H9 (cell line): ENCODE results near the gene EGFL8. TPM values are rescaled to one million over a fixed set of nuclear protein-coding genes. Genes with fewer than 3 reads are reported as not detected.

ENCODE experiments used
- DNase-seq: peaks from one replicate; pipeline ENCODE4 v3.0.0-alpha.2; 2017
- H2AFZ ChIP-seq: one replicate; pipeline ENCODE4 v1.6.1; 2013; ENCODE audit warnings: mild to moderate bottlenecking, low read length, control low read depth, moderate library complexity
- H2AK5ac ChIP-seq: 2 replicates; pipeline ENCODE4 v1.6.1; 2013; ENCODE audit warnings: low read length, control low read depth, mixed read lengths; ENCODE audit not compliant: insufficient read length
- H2BK120ac ChIP-seq: one replicate; pipeline ENCODE4 v1.6.1; 2013; ENCODE audit warnings: low read depth, mild to moderate bottlenecking, low read length, control low read depth, inconsistent platforms; ENCODE audit not compliant: poor library complexity, severe bottlenecking
- H2BK12ac ChIP-seq: 2 replicates; pipeline ENCODE4 v1.6.1; 2013; ENCODE audit warnings: low read length, control low read depth, mixed read lengths, low read depth; ENCODE audit not compliant: insufficient read length
- H2BK15ac ChIP-seq: 2 replicates; pipeline ENCODE4 v1.6.1; 2013; ENCODE audit warnings: low read depth, low read length, control low read depth
- H2BK20ac ChIP-seq: one replicate; pipeline ENCODE4 v1.6.1; 2013; ENCODE audit warnings: low read depth, mild to moderate bottlenecking, low read length, control low read depth, inconsistent platforms; ENCODE audit not compliant: poor library complexity, severe bottlenecking
- H2BK5ac ChIP-seq: 2 replicates; pipeline ENCODE4 v1.6.1; 2013; ENCODE audit warnings: low read length, control low read depth, mixed read lengths; ENCODE audit not compliant: insufficient read length
- H3K14ac ChIP-seq: 2 replicates; pipeline ENCODE4 v1.6.1; 2013; ENCODE audit warnings: low read length, control low read depth; ENCODE audit not compliant: insufficient read depth
- H3K18ac ChIP-seq: 2 replicates; pipeline ENCODE4 v1.6.1; 2013; ENCODE audit warnings: low read depth, mild to moderate bottlenecking, mixed read lengths, low read length, control low read depth; ENCODE audit not compliant: insufficient read length
- H3K23ac ChIP-seq: 2 replicates; pipeline ENCODE4 v1.6.1; 2013; ENCODE audit warnings: low read length, control low read depth, mixed read lengths, low read depth; ENCODE audit not compliant: insufficient read length
- H3K23me2 ChIP-seq: 2 replicates; pipeline ENCODE4 v1.6.1; 2013; ENCODE audit warnings: low read depth, mild to moderate bottlenecking, mixed read lengths, low read length, control low read depth; ENCODE audit not compliant: insufficient read length, poor library complexity, severe bottlenecking
- H3K27ac ChIP-seq: 2 replicates; pipeline ENCODE4 v1.5.1; 2013; ENCODE audit warnings: low read length, control low read depth, mixed read lengths, low read depth; ENCODE audit not compliant: insufficient read length
- H3K27me3 ChIP-seq: 2 replicates; pipeline ENCODE4 v1.6.1; 2013; ENCODE audit warnings: low read length, control low read depth, inconsistent platforms; ENCODE audit not compliant: insufficient read depth
- H3K4ac ChIP-seq: 2 replicates; pipeline ENCODE4 v1.6.1; 2013; ENCODE audit warnings: low read depth, mild to moderate bottlenecking, control low read depth, inconsistent platforms, low read length, moderate library complexity
- H3K4me1 ChIP-seq: 2 replicates; pipeline ENCODE4 v1.6.1; 2013; ENCODE audit warnings: low read length, control low read depth, inconsistent platforms; ENCODE audit not compliant: insufficient read depth
- H3K4me2 ChIP-seq: 2 replicates; pipeline ENCODE4 v1.6.1; 2013; ENCODE audit warnings: low read length, control low read depth, mixed read lengths; ENCODE audit not compliant: insufficient read length, insufficient read depth
- H3K56ac ChIP-seq: 2 replicates; pipeline ENCODE4 v1.6.1; 2013; ENCODE audit warnings: low read depth, mild to moderate bottlenecking, mixed read lengths, low read length, control low read depth; ENCODE audit not compliant: insufficient read length
- H3K79me1 ChIP-seq: 2 replicates; pipeline ENCODE4 v1.6.1; 2013; ENCODE audit warnings: low read depth, mild to moderate bottlenecking, moderate library complexity, low read length, control low read depth, inconsistent platforms; ENCODE audit not compliant: insufficient read depth, poor library complexity, severe bottlenecking
- H3K79me2 ChIP-seq: 2 replicates; pipeline ENCODE4 v1.6.1; 2013; ENCODE audit warnings: low read length, control low read depth, inconsistent platforms; ENCODE audit not compliant: insufficient read depth
- H3K9ac ChIP-seq: 2 replicates; pipeline ENCODE4 v1.6.1; 2013; ENCODE audit warnings: low read length, control low read depth, mixed read lengths; ENCODE audit not compliant: insufficient read length; ENCODE audit errors: extremely low read depth
- H3K9me3 ChIP-seq: one replicate; pipeline ENCODE4 v1.6.1; 2013; ENCODE audit warnings: low read depth, low read length, inconsistent platforms; ENCODE audit not compliant: control insufficient read depth
- H3T11ph ChIP-seq: one replicate; pipeline ENCODE4 v1.6.1; 2013; ENCODE audit warnings: mild to moderate bottlenecking, low read length, control low read depth, inconsistent platforms
- H4K20me1 ChIP-seq: one replicate; pipeline ENCODE4 v1.6.1; 2013; ENCODE audit not compliant: control insufficient read depth, insufficient read length, insufficient read depth
- H4K5ac ChIP-seq: 2 replicates; pipeline ENCODE4 v1.6.1; 2013; ENCODE audit warnings: low read depth, mild to moderate bottlenecking, mixed read lengths, low read length, control low read depth; ENCODE audit not compliant: insufficient read length
- H4K8ac ChIP-seq: replicated peaks from 2 replicates; pipeline ENCODE4 v1.6.1; 2013; ENCODE audit warnings: low read length, control low read depth, mixed read lengths, low read depth; ENCODE audit not compliant: insufficient read length
- H4K91ac ChIP-seq: 2 replicates; pipeline ENCODE4 v1.6.1; 2013; ENCODE audit warnings: low read depth, mild to moderate bottlenecking, moderate library complexity, mixed read lengths, low read length, control low read depth; ENCODE audit not compliant: insufficient read length
- H3K27ac Mint-ChIP-seq, 3 experiments: 2 replicates in 2 of 3; 3 replicates in 1 of 3; pipeline ENCODE4 v1.8.0; 2020 to 2021; ENCODE audit warnings: mixed read lengths in 3 of 3, mild to moderate bottlenecking in 1 of 3, moderate library complexity in 1 of 3
- H3K27me3 Mint-ChIP-seq: 2 replicates; pipeline ENCODE4 v1.8.0; 2021; ENCODE audit warnings: low read depth, mild to moderate bottlenecking, moderate library complexity, mixed read lengths
- H3K36me3 Mint-ChIP-seq, 3 experiments: 2 replicates in 2 of 3; 3 replicates in 1 of 3; pipeline ENCODE4 v1.8.0; 2020 to 2021; ENCODE audit warnings: low read depth in 3 of 3, mixed read lengths in 3 of 3; ENCODE audit not compliant: insufficient read depth in 1 of 3
- H3K4me1 Mint-ChIP-seq, 2 experiments: 2 replicates each; pipeline ENCODE4 v1.8.0; 2020; ENCODE audit warnings: mixed read lengths in 2 of 2
- H3K4me3 Mint-ChIP-seq, 2 experiments: 2 replicates in 1 of 2; 3 replicates in 1 of 2; pipeline ENCODE4 v1.8.0; 2020 to 2021; ENCODE audit warnings: mild to moderate bottlenecking in 2 of 2, mixed read lengths in 2 of 2, moderate library complexity in 1 of 2
- H3K9me3 Mint-ChIP-seq, 2 experiments: 2 replicates in 1 of 2; 3 replicates in 1 of 2; pipeline ENCODE4 v1.8.0; 2020; ENCODE audit warnings: mild to moderate bottlenecking in 2 of 2, mixed read lengths in 2 of 2, moderate library complexity in 1 of 2
- WGBS: extraction: QIAGEN DNeasy Blood & Tissue Kit; methylation state at CpG from one replicate; pipeline ENCODE4 v1.1.7; 2013; ENCODE audit warnings: missing lambda C conversion rate, low lambda C conversion rate, mixed read lengths; ENCODE audit not compliant: insufficient read length; ENCODE audit errors: extremely low coverage; 5-methylcytosine and 5-hydroxymethylcytosine counted together
- total RNA-seq: library from RNA; stranded (reverse); gene quantifications from 2 replicates; pipeline ENCODE4 v1.2.1, GENCODE V29; 2021
- TF ChIP-seq, protein P1 (sequence below): fragments of 200-600 bp; sonication (generic); conservative IDR thresholded peaks from 3 replicates; pipeline ENCODE4 v1.8.0; 2021; ENCODE audit warnings: antibody characterized with exemption, mild to moderate bottlenecking

EGFL8 gene
- total RNA-seq, 1 experiment from 2014 or later, result 27.2 TPM

DNA sequence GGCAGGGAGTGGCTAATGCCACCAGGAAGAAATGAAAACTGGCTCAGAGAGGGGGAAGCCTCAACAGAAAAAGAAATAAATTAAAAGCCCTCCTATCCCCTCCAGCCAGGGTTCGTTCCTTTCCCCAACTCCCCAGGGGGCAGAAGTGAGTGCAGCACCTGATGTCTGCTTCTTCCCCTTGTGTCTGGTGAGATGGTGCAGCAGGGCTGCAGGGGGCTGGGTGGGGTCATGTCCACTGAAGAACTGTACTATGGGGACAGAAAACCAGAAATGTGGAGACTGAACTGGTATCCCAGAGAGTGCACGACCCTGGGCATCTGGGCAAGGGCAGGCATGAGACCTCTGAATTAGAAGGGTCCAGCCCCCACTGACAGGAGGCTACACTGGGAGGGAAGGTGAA is 4.0 kb downstream of the EGFL8 start:
- no peak overlapping the region for H2BK20ac ChIP-seq
- no peak overlapping the region for H3K4me3 Mint-ChIP-seq
- H3K27ac ChIP-seq, result no peak overlapping the region
- DNase-seq, result no peak
- H3K4me1 ChIP-seq, result no peaks in the 10 kb centered on the region; the same call in 1 of the 2 replicates
- H2BK15ac ChIP-seq, result no peak overlapping the region
- H3K14ac ChIP-seq, result no peak overlapping the region
- TF ChIP-seq, protein P1, sequence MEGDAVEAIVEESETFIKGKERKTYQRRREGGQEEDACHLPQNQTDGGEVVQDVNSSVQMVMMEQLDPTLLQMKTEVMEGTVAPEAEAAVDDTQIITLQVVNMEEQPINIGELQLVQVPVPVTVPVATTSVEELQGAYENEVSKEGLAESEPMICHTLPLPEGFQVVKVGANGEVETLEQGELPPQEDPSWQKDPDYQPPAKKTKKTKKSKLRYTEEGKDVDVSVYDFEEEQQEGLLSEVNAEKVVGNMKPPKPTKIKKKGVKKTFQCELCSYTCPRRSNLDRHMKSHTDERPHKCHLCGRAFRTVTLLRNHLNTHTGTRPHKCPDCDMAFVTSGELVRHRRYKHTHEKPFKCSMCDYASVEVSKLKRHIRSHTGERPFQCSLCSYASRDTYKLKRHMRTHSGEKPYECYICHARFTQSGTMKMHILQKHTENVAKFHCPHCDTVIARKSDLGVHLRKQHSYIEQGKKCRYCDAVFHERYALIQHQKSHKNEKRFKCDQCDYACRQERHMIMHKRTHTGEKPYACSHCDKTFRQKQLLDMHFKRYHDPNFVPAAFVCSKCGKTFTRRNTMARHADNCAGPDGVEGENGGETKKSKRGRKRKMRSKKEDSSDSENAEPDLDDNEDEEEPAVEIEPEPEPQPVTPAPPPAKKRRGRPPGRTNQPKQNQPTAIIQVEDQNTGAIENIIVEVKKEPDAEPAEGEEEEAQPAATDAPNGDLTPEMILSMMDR, result no peak
- peaks cover 2% of the 10 kb centered on the region for H4K20me1 ChIP-seq
- H2AK5ac ChIP-seq, result no peak overlapping the region
- H3K23me2 ChIP-seq, result no peaks in the 10 kb centered on the region
- no peak overlapping the region for H3K4me2 ChIP-seq
- no peak overlapping the region for H3K4ac ChIP-seq
- H3K4me1 Mint-ChIP-seq, result peaks cover 10 to 26% of the 10 kb centered on the region in 2 experiments
- no peak overlapping the region for H2BK5ac ChIP-seq
- H3K9me3 Mint-ChIP-seq, result no peaks in the 10 kb centered on the region
- H3K27ac Mint-ChIP-seq, result peak overlapping the region in 2 of 3 experiments; percentile 57 to 66; a peak in 2 of 7 replicates
- H3K36me3 Mint-ChIP-seq, result peaks cover 40 to 69% (median 52%) of the 10 kb centered on the region in 3 experiments
- H3K9me3 ChIP-seq, result no peaks in the 10 kb centered on the region
- H3K9ac ChIP-seq, result no peak overlapping the region
- H3K18ac ChIP-seq, result no peak overlapping the region
- H3T11ph ChIP-seq, result no peak overlapping the region
- no peak overlapping the region for H4K5ac ChIP-seq
- H3K56ac ChIP-seq, result no peak overlapping the region
- no peak overlapping the region for H2AFZ ChIP-seq
- H2BK120ac ChIP-seq, result no peak overlapping the region
- WGBS, result no CpG with 5 or more reads among the region's 2 CpGs
- H4K8ac ChIP-seq, result no peak overlapping the region
- H3K79me2 ChIP-seq, result no peaks in the 10 kb centered on the region
- H3K27me3 ChIP-seq, result no peaks in the 10 kb centered on the region
- no peaks in the 10 kb centered on the region for H3K79me1 ChIP-seq
- no peak overlapping the region for H3K23ac ChIP-seq
- no peak overlapping the region for H4K91ac ChIP-seq
- H3K27me3 Mint-ChIP-seq, result no peaks in the 10 kb centered on the region; the same call in 1 of the 2 replicates
- no peak overlapping the region for H2BK12ac ChIP-seq
